Effector CD8-positive, alpha-beta T cell (primary cell): ENCODE results near the gene KATNAL1.

Experiments
- DNase-seq: peaks from one replicate; lab custom pipeline; 2025; lab: John Stamatoyannopoulos, UW
- total RNA-seq, 4 experiments: gene quantifications; one replicate each; lab custom pipeline; 2026; lab: John Stamatoyannopoulos, UW

Gene KATNAL1
- total RNA-seq = 16.3 to 27.9 (median 23.4) reads per million in 4 experiments

- DNase-seq = peak; percentile 76
Observed at GRCh38 chr13:30307194-30307970, at the start of gene KATNAL1. TSS of gene KATNAL1 (minus strand) at chr13:30307551. CDS start at chr13:30283777, 23,774 bp downstream.

GRCh38 chr13:30355839-30356238 is 48.5 kb upstream of the KATNAL1 start:
- DNase-seq = no peak

DNA sequence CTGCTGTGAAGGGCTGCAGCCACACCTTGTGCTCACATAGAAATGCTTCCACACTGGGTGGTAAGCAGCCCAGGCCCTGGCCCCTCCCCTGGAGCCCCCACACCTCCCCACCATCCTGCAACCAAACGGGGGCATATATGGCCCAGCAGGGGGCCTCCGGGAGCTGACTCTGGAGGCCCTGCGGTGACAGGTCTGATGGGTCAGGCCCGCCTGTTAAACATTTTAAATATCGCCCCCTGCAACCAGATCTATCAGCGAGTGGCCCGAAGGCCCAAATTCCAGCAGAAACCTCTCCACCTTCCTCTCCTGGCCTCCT is 48.0 kb upstream of the KATNAL1 start:
- peak; percentile 30 for DNase-seq

- DNase-seq = no peak
Observed at GRCh38 chr13:30354493-30355383, 47.4 kb upstream of the KATNAL1 start.

DNA sequence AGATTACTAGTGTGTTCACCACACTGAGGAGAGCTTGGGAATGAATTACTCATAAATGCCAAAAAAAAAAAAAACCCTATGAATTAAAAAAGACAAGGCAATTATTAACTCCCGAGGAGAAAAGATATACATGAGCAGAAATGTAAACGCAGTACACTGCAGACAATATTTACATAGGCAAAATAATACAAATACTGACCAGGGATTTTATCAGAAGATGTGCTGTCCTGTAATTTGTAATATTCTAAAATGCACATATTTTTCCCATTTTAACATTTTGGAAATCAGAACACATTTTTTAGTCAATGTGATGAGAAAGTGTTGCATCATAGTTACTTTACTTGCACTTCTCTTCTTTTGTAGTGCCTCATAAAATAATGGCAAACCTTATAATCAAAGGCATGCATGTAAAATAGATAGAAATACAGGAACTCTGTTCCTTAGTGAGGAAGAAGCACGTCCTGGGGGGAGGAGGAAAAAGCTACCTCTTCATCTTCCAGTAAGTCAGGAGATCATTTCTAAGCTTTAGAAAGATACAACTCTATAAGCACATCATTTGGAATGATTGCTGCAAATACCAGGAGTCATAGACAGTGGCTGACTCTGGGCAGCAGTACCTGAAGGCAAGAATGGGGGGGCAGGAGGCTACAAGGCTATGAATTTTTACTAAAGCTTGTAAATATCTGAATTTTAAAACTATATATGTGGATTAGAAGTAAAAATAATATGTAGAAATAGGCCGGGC is 46.3 kb upstream of the KATNAL1 start:
- no peak for DNase-seq

DNA sequence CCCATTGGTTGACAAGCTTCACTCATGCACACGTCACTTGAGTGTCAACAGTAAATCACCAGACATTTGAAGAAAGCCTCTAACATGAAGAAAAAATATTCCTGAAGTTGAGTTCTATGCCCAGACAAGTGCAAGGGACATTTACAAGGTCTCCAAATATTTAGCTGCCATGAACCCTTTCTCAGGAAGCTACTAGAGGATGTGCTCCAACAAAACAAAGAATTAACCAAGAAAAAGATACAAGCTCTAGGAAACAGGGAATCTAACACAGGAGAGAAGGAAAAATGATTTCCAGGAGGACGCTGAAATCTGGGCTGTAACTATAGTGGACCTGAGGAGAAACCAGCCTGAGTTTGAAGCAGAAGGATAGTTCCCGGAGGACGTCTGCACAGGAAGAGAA is 45.7 kb upstream of the KATNAL1 start:
- no peak for DNase-seq

DNA sequence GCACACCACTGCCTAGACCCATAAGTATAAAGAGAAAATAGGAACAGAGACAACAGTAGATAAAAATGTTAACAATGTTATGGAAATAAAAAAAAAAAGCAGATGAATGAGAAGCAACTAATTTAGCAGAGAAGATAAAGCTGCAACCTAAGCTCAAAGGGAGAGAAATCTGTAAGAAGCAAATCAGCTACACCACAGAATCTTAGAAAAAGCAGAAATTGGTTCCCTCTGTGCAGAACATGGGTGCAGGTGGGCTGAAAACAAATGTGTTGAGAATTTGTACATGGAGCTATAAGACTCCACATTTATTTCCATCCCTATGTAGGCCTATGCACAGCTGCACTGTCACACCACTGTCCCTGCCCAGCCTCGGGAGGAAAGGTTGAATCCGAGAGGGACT is 44.8 kb upstream of the KATNAL1 start:
- DNase-seq = no peak

DNA sequence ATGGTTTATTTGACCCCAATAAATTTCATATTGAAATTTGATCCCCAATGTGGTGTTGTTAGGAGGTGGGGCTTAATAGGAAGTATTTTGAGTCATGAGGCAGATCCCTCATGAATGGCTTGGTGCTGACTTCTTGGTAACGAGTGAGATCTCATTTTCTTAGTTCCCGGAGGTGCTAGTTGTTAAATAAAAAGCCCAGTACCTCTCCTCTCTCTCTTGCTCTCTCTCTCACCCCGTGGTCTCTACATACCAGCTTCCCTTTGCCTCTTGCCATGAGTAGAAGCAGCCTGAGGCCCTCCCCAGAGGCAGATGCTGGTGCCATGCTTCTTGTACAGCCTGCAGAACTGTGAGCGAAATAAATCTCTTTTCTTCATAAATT is 39.4 kb upstream of the KATNAL1 start:
- DNase-seq = no peak

- peak; percentile 26 for DNase-seq
Observed at GRCh38 chr13:30346153-30346788, 38.9 kb upstream of the KATNAL1 start.

- no peak for DNase-seq
Observed at GRCh38 chr13:30345426-30346100, 38.2 kb upstream of the KATNAL1 start.

- no peak for DNase-seq
Observed at GRCh38 chr13:30341815-30342570, 34.6 kb upstream of the KATNAL1 start.

DNA sequence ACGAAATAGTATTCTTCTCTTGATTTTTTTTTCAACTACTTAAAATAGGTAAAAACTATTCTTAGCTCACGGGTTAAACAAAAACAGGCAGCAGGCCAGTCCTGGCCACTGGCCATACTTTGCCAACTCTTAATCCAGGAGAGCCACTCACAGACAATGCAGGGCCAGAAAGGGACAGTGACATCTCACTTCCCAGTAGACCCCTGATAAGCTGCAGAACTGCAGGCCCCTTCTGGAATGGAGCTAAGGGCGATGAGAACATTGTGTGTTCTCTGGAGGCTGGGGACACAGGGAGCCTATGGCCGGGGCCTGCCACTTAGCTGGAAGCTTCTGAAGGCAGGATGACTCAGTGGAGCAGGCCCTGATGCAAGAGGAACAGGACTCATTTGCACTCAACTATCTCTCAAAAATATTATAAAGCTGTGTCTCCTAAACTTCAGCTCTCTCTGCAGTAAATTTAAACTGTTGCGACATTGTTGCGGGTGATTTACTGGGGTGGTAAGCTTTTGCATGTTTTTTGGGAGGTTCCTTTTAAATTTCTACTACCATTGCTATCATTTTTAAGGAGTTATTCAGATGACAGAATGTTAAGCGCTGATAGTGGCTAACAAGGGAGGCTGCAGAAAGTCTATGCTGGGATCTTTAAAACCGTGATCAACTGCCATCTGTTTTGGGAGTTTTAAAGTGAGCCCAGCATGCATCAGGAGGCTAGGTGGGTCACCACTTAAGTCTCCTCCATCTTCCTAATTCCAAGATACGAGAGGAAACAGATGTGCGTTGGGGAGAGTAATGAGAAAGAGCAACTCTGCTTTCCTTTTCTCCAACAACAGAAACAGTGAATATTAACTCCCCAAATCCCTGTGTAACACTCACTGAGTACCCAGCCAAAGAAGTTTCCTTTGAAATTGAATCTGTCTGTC is 33.2 kb upstream of the KATNAL1 start:
- no peak for DNase-seq

GRCh38 chr13:30339738-30340330 is 32.5 kb upstream of the KATNAL1 start:
- DNase-seq = no peak

- no peak for DNase-seq
Observed at GRCh38 chr13:30338952-30339351, 31.6 kb upstream of the KATNAL1 start.

DNA sequence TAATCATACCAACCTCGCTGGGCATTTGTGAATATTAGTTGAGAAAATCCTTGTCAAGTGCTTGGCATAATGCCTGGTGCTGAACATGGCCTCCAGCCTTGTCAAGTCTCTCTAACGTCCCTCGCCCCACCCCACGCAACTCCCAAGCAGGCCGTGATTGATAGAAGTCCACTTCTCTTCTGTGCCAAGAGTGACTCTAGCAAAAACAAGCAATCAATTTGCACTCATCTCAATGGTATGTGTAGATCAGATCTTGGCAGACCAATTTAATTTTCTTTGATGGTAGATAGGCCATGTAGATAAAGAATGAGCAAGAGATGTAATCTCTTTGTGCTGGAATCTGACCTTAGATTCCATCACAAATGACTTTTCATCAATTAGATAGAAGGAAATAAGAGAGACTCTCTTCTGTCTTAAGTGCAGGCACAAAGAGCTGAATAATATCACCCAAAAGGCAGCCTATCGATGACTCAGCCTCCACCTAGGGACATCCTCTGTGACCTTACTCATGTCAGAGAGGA is 31.0 kb upstream of the KATNAL1 start:
- DNase-seq = no peak

DNA sequence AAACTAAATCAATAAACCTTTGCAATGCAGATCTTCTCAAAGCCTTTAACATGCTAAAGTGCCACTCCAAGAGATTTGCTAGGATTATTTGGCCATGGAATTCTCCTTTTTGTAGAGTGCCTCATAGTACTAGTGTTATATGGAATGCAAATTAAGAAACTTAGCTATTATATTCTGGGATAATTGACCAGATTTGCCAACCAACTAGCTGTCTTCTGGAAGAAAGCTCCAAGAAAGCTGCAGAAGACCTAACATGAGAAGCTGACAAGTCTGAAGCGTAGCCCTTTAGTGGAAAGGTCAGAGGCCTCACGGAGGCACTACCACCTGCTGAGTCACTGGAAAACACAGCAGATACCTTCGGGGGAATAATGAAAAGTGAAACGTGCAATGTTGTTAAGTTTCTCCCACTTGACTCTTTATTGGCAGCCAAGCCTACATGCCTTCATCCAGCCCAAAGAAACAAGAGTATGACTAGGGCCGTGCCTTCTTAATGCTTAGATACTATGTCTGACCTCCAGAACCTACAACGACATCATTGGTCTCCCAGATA is 29.8 kb upstream of the KATNAL1 start:
- DNase-seq = no peak

- no peak for DNase-seq
Observed at GRCh38 chr13:30334663-30335386, 27.5 kb upstream of the KATNAL1 start.

DNA sequence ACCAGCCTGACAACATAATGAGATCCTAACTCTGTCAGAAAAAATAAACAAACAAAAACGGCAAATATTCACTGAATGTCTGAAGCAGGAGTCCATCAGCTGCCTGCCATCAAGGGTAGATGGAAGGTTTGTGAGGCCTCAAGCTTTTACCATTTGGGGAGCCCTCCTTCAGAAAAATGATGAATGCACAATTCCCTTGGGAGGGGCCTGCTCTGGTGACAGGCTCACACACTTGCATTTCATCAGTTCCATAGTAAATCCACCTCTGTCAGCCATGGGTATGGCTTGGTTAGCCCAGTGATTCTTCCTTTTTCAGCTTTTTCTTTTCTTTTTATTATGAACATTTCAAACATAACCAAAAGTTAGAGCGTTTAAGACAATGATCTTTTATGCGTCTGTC is 26.3 kb upstream of the KATNAL1 start:
- DNase-seq = no peak
